Keratinocyte (primary cell): ENCODE measurements around the gene DPH2. TPM values are rescaled to one million over a fixed set of nuclear protein-coding genes. Genes with fewer than 3 reads are reported as not detected.

Experiments used
- DNase-seq: peaks from one replicate; pipeline ENCODE4 v3.0.0-alpha.2; 2011; ENCODE audit warnings: low read depth, missing footprints, low spot score
- FAIRE-seq: peaks from 2 replicates; lab custom pipeline; 2011; peaks lifted over from hg19 to GRCh38; lab: Jason Lieb, UNC
- H2AFZ ChIP-seq: 2 replicates; pipeline ENCODE4 v1.6.0; 2012; ENCODE audit warnings: low read length, control low read depth, inconsistent platforms; ENCODE audit not compliant: control insufficient read depth
- H3K27ac ChIP-seq: 2 replicates; pipeline ENCODE4 v1.5.1; 2011; ENCODE audit warnings: low read length; ENCODE audit not compliant: control insufficient read depth, insufficient read depth
- H3K27me3 ChIP-seq: 3 replicates; pipeline ENCODE4 v1.6.0; 2011; ENCODE audit warnings: low read length; ENCODE audit not compliant: control insufficient read depth, insufficient read depth; ENCODE audit errors: extremely low read depth
- H3K36me3 ChIP-seq, 2 experiments: 2 replicates in 1 of 2; 3 replicates in 1 of 2; pipeline ENCODE4 v1.5.1; 2011; ENCODE audit warnings: low read length in 2 of 2, mild to moderate bottlenecking in 1 of 2; ENCODE audit not compliant: control insufficient read depth in 2 of 2, insufficient read depth in 2 of 2; ENCODE audit errors: extremely low read depth in 1 of 2
- H3K4me1 ChIP-seq: 3 replicates; pipeline ENCODE4 v1.5.1; 2011; ENCODE audit warnings: low read length; ENCODE audit not compliant: control insufficient read depth, insufficient read depth; ENCODE audit errors: extremely low read depth
- H3K4me2 ChIP-seq: 3 replicates; pipeline ENCODE4 v1.6.0; 2011; ENCODE audit warnings: low read depth, low read length; ENCODE audit not compliant: control insufficient read depth, insufficient read depth; ENCODE audit errors: extremely low read depth
- H3K4me3 ChIP-seq, 3 experiments: fragments of 200-600 bp in 1 of 3; sonication (generic) in 1 of 3; 2 replicates in 2 of 3; 3 replicates in 1 of 3; pipeline ENCODE4 v1.5.1; 2011 to 2016; ENCODE audit warnings: low read length in 3 of 3, mild to moderate bottlenecking in 3 of 3, control low read depth in 2 of 3, inconsistent platforms in 1 of 3, low read depth in 1 of 3, mixed read lengths in 1 of 3, mixed run types in 1 of 3, moderate library complexity in 1 of 3; ENCODE audit not compliant: control insufficient read depth in 2 of 3, insufficient read depth in 2 of 3; ENCODE audit errors: extremely low read depth in 1 of 3
- H3K79me2 ChIP-seq: 2 replicates; pipeline ENCODE4 v1.6.0; 2012; ENCODE audit warnings: low read length; ENCODE audit not compliant: control insufficient read depth, insufficient read depth
- H3K9ac ChIP-seq: 3 replicates; pipeline ENCODE4 v1.6.0; 2011; ENCODE audit warnings: low read length; ENCODE audit not compliant: control insufficient read depth, insufficient read depth; ENCODE audit errors: extremely low read depth
- H3K9me1 ChIP-seq: 3 replicates; pipeline ENCODE4 v1.6.0; 2011; ENCODE audit warnings: low read length; ENCODE audit not compliant: control insufficient read depth, insufficient read depth; ENCODE audit errors: extremely low read depth
- H3K9me3 ChIP-seq: 2 replicates; pipeline ENCODE4 v1.5.1; 2012; ENCODE audit warnings: low read depth, low read length; ENCODE audit not compliant: control insufficient read depth
- H4K20me1 ChIP-seq: 3 replicates; pipeline ENCODE4 v1.6.0; 2011; ENCODE audit warnings: low read length; ENCODE audit not compliant: control insufficient read depth, insufficient read depth; ENCODE audit errors: extremely low read depth
- CTCF ChIP-seq, 3 experiments: IDR thresholded peaks in 1 of 3; conservative IDR thresholded peaks in 1 of 3; optimal IDR thresholded peaks in 1 of 3; 2 replicates in 2 of 3; 3 replicates in 1 of 3; pipeline versions ENCODE3 to v1.5.1; 2011; ENCODE audit warnings: low read length in 3 of 3, mild to moderate bottlenecking in 3 of 3, moderate library complexity in 2 of 3, control low read depth in 1 of 3, inconsistent platforms in 1 of 3; ENCODE audit not compliant: insufficient read depth in 2 of 3; ENCODE audit errors: extremely low read depth in 1 of 3
- EZH2 ChIP-seq: IDR thresholded peaks from one replicate; pipeline ENCODE4 v1.6.1; 2012; ENCODE audit warnings: inconsistent platforms, mild to moderate bottlenecking, low read length, moderate library complexity
- dilution Hi-C: fragments of 300-500 bp; cut with MboI; formaldehyde crosslinking; loops from one replicate; pipeline ENCODE4 v1.7.0; 2020; ENCODE audit warnings: low sequenced_read_pairs; ENCODE audit not compliant: extremely low pct_ligation_motif_present
- polyA plus RNA-seq, 5 experiments: library from polyadenylated mRNA; depleted of rRNA in 3 of 5; stranded (reverse) in 3 of 5; stranded (forward) in 1 of 5; unstranded in 1 of 5; fragments of >200 nt; gene quantifications; 1 replicate in 1 of 5; 2 replicates in 3 of 5; 3 replicates in 1 of 5; pipeline versions ENCODE4 v1.2.1 to v1.2.3, GENCODE V29; 2011 to 2012; ENCODE audit warnings: missing spikeins in 2 of 5, low read depth in 1 of 5, low replicate concordance in 1 of 5

DPH2 gene
- polyA plus RNA-seq, 1 donor (not counting 4 experiments of a cell fraction or from before 2014, with no cell fraction given): 30.3 TPM

GRCh38 chr1:43952731-43953346 is 17.0 kb upstream of the DPH2 start:
- Histone ChIP-seq H3K9me1 (peaks cover 4% of the 10 kb centered on the region), H3K36me3 (peaks cover 25 to 32% of the 10 kb centered on the region in 2 experiments), H2AFZ (no peak overlapping the region), H3K79me2 (peaks cover 57% of the 10 kb centered on the region), H3K9ac (no peak overlapping the region), H3K4me1 (peaks cover 14% of the 10 kb centered on the region), H4K20me1 (peaks cover 5% of the 10 kb centered on the region), H3K4me3 (no peak overlapping the region), H3K9me3 (no peaks in the 10 kb centered on the region), H3K27me3 (no peaks in the 10 kb centered on the region), H3K4me2 (no peak overlapping the region), H3K27ac (no peak overlapping the region)
- dilution Hi-C loops: no loop called here
- FAIRE-seq (no peak), DNase-seq (no peak)
- TF ChIP-seq EZH2: no peak
- TF ChIP-seq CTCF (optimal IDR thresholded peaks at IDR 0.05 in 1 of 3, IDR thresholded peaks at IDR 0.05 in 1 of 3, conservative IDR thresholded peaks at IDR 0.05 in 1 of 3; ENCODE audit: extremely low read depth in 1 of 3, insufficient read depth in 2 of 3, low read length in 3 of 3): no peak

- H3K36me3 ChIP-seq: peaks cover 27 to 38% of the 10 kb centered on the region in 2 experiments
- H3K9me3 ChIP-seq: no peaks in the 10 kb centered on the region
- H3K9ac ChIP-seq: no peak overlapping the region
- no peak overlapping the region for H3K4me3 ChIP-seq
- H4K20me1 ChIP-seq: peaks cover 5% of the 10 kb centered on the region
- H2AFZ ChIP-seq: no peak overlapping the region
- DNase-seq: no peak
- no peaks in the 10 kb centered on the region for H3K27me3 ChIP-seq
- no peak for FAIRE-seq
- TF ChIP-seq CTCF (optimal IDR thresholded peaks at IDR 0.05 in 1 of 3, IDR thresholded peaks at IDR 0.05 in 1 of 3, conservative IDR thresholded peaks at IDR 0.05 in 1 of 3; ENCODE audit: extremely low read depth in 1 of 3, insufficient read depth in 2 of 3, low read length in 3 of 3): no peak
- no peak for TF ChIP-seq EZH2
- H3K79me2 ChIP-seq: peaks cover 51% of the 10 kb centered on the region
- dilution Hi-C loops: no loop called here
- no peak overlapping the region for H3K4me2 ChIP-seq
- H3K27ac ChIP-seq: no peak overlapping the region
- peaks cover 4% of the 10 kb centered on the region for H3K9me1 ChIP-seq
- peaks cover 9% of the 10 kb centered on the region for H3K4me1 ChIP-seq
These were observed 16.4 kb upstream of the DPH2 start for GRCh38 chr1:43953361-43953760.
